Measurements from ENCODE around the gene ADPRS.

ADPRS gene

GRCh38 chr1:36115931-36116330 is 27.2 kb downstream of the ADPRS start:
- TF ChIP-seq CTCF (IDR thresholded peaks at IDR 0.05; ENCODE audit: insufficient read depth, low read depth, low read length, missing control alignments): no peak
- peak; percentile 42 for DNase-seq (ENCODE audit: low read depth)
- H3K4me3 ChIP-seq (ENCODE audit: low read length): no peak overlapping the region

GRCh38 chr1:36116901-36117300 is 28.2 kb downstream of the ADPRS start:
- no peak for TF ChIP-seq CTCF (IDR thresholded peaks at IDR 0.05; ENCODE audit: insufficient read depth, low read depth, low read length, missing control alignments)
- no peak for DNase-seq (ENCODE audit: low read depth)
- no peak overlapping the region for H3K4me3 ChIP-seq (ENCODE audit: low read length)

- no peak overlapping the region for H3K4me3 ChIP-seq (ENCODE audit: low read length)
- TF ChIP-seq CTCF (IDR thresholded peaks at IDR 0.05; ENCODE audit: insufficient read depth, low read depth, low read length, missing control alignments): no peak
- no peak for DNase-seq (ENCODE audit: low read depth)
These were observed 29.9 kb downstream of the ADPRS start for GRCh38 chr1:36118447-36119204.

- no peak for DNase-seq (ENCODE audit: low read depth)
- no peak overlapping the region for H3K4me3 ChIP-seq (ENCODE audit: low read length)
- TF ChIP-seq CTCF (IDR thresholded peaks at IDR 0.05; ENCODE audit: insufficient read depth, low read depth, low read length, missing control alignments): no peak
These were observed 30.8 kb downstream of the ADPRS start for GRCh38 chr1:36119456-36119855.

GRCh38 chr1:36122062-36123030 is 33.7 kb downstream of the ADPRS start:
- H3K4me3 ChIP-seq (ENCODE audit: low read length): no peak overlapping the region
- DNase-seq (ENCODE audit: low read depth): no peak
- no peak for TF ChIP-seq CTCF (IDR thresholded peaks at IDR 0.05; ENCODE audit: insufficient read depth, low read depth, low read length, missing control alignments)

GRCh38 chr1:36123356-36123755 is 34.7 kb downstream of the ADPRS start:
- no peak for TF ChIP-seq CTCF (IDR thresholded peaks at IDR 0.05; ENCODE audit: insufficient read depth, low read depth, low read length, missing control alignments)
- H3K4me3 ChIP-seq (ENCODE audit: low read length): no peak overlapping the region
- DNase-seq (ENCODE audit: low read depth): no peak

All from epithelial cell of esophagus (primary cell).